HepG2 (cell line): ENCODE measurements around the gene ENC1. TPM values are rescaled to one million over a fixed set of nuclear protein-coding genes. Genes with fewer than 3 reads are reported as not detected.
A peak's percentile ranks its signal among the peaks of the same experiment; 100 is the strongest.

Experiments used
- ATF7-NPFF ChIP-seq: sonication (generic); formaldehyde crosslinking; IDR thresholded peaks from 2 replicates; pipeline ENCODE4 v1.8.1; 2023; ENCODE audit warnings: mild to moderate bottlenecking, low read depth, missing genetic modification reagents, moderate library complexity
- CBFB ChIP-seq: sonication (generic); formaldehyde crosslinking; IDR thresholded peaks from 2 replicates; pipeline ENCODE4 v1.4.0; 2020; ENCODE audit warnings: missing genetic modification reagents
- ETV5 ChIP-seq: IDR thresholded peaks from 2 replicates; pipeline ENCODE4 v1.6.1; 2018; ENCODE audit warnings: missing biosample characterization, missing genetic modification reagents, inconsistent platforms, borderline replicate concordance
- HOXA5 ChIP-seq: sonication (generic); formaldehyde crosslinking; IDR thresholded peaks from 2 replicates; pipeline ENCODE4 v1.4.0; 2020; ENCODE audit warnings: missing genetic modification reagents
- HOXA9 ChIP-seq: sonication (generic); formaldehyde crosslinking; IDR thresholded peaks from 2 replicates; pipeline ENCODE4 v1.8.1; 2022; ENCODE audit warnings: missing genetic modification reagents, mild to moderate bottlenecking, moderate library complexity, borderline replicate concordance
- MATR3 ChIP-seq: sonication (generic); formaldehyde crosslinking; IDR thresholded peaks from 2 replicates; pipeline ENCODE4 v1.4.0; 2020; ENCODE audit warnings: missing genetic modification reagents
- NFIC ChIP-seq: IDR thresholded peaks from 2 replicates; pipeline ENCODE4 v1.6.1; 2012; ENCODE audit warnings: mild to moderate bottlenecking, low read length, inconsistent platforms
- PAF1 ChIP-seq: IDR thresholded peaks from 2 replicates; pipeline ENCODE4 v1.6.1; 2016; ENCODE audit warnings: missing genetic modification reagents, missing compliant biosample characterization
- PREB ChIP-seq: sonication (generic); formaldehyde crosslinking; IDR thresholded peaks from 2 replicates; pipeline ENCODE4 v1.4.0; 2020; ENCODE audit warnings: missing genetic modification reagents
- SOX5 ChIP-seq: IDR thresholded peaks from 2 replicates; pipeline ENCODE4 v1.6.1; 2016; ENCODE audit warnings: borderline replicate concordance
- TSC22D2 ChIP-seq: sonication (generic); formaldehyde crosslinking; IDR thresholded peaks from 2 replicates; pipeline ENCODE4 v1.5.1; 2020; ENCODE audit warnings: missing genetic modification reagents, mild to moderate bottlenecking, borderline replicate concordance
- ZBED4 ChIP-seq: sonication (generic); formaldehyde crosslinking; IDR thresholded peaks from 2 replicates; pipeline ENCODE4 v1.4.0; 2020; ENCODE audit warnings: missing genetic modification reagents, borderline replicate concordance
- ZBTB37 ChIP-seq: sonication (generic); formaldehyde crosslinking; IDR thresholded peaks from 2 replicates; pipeline ENCODE4 v1.4.0; 2020; ENCODE audit warnings: mild to moderate bottlenecking, missing genetic modification reagents
- ZFX ChIP-seq: sonication (generic); formaldehyde crosslinking; IDR thresholded peaks from 2 replicates; pipeline ENCODE4 v1.4.0; 2020; ENCODE audit warnings: mild to moderate bottlenecking, low read depth, missing genetic modification reagents, moderate library complexity
- ZMYM4 ChIP-seq: sonication (generic); formaldehyde crosslinking; IDR thresholded peaks from 2 replicates; pipeline ENCODE4 v1.8.1; 2023; ENCODE audit warnings: mild to moderate bottlenecking, missing genetic modification reagents
- ZNF180 ChIP-seq: sonication (generic); formaldehyde crosslinking; IDR thresholded peaks from 2 replicates; pipeline ENCODE4 v1.4.0; 2020; ENCODE audit warnings: low read depth, missing genetic modification reagents, borderline replicate concordance
- ZNF354B ChIP-seq: sonication (generic); formaldehyde crosslinking; IDR thresholded peaks from 2 replicates; pipeline ENCODE4 v1.8.0; 2022; ENCODE audit warnings: mild to moderate bottlenecking, missing genetic modification reagents
- ZNF639 ChIP-seq: conservative IDR thresholded peaks from 2 replicates; pipeline ENCODE4 v1.6.1; 2018; ENCODE audit warnings: missing genetic modification reagents
- ZNF691 ChIP-seq: sonication (generic); formaldehyde crosslinking; IDR thresholded peaks from 2 replicates; pipeline ENCODE4 v1.4.0; 2020; ENCODE audit warnings: missing genetic modification reagents, low read depth, mild to moderate bottlenecking, borderline replicate concordance
- ZNF781 ChIP-seq: sonication (generic); formaldehyde crosslinking; IDR thresholded peaks from 2 replicates; pipeline ENCODE4 v1.5.1; 2020; ENCODE audit warnings: borderline replicate concordance, mild to moderate bottlenecking, missing genetic modification reagents; ENCODE audit errors: not compliant biosample characterization
- ZNF879 ChIP-seq: sonication (generic); formaldehyde crosslinking; IDR thresholded peaks from 2 replicates; pipeline ENCODE4 v1.8.1; 2023; ENCODE audit warnings: missing genetic modification reagents
- ZSCAN31 ChIP-seq: sonication (generic); formaldehyde crosslinking; IDR thresholded peaks from 2 replicates; pipeline ENCODE4 v1.5.0; 2020; ENCODE audit warnings: low read depth, mild to moderate bottlenecking, missing genetic modification reagents
- polyA plus RNA-seq, 8 experiments: library from polyadenylated mRNA; depleted of rRNA in 3 of 8; stranded (reverse) in 7 of 8; unstranded in 1 of 8; fragments of >200 nt; fragmentation: Illumina TruSeq in 4 of 8; extraction: Trizol in 4 of 8; gene quantifications; 2 replicates each; pipeline versions ENCODE4 v1.2.1 to v1.2.3, GENCODE V29; 2011 to 2016; ENCODE audit warnings: low read depth in 4 of 8, missing spikeins in 1 of 8, mixed read lengths in 1 of 8; ENCODE audit not compliant: insufficient read depth in 1 of 8
- total RNA-seq, 5 experiments: library from RNA; depleted of rRNA; stranded (reverse); fragments of >200 nt; fragmentation: Illumina TruSeq; extraction: Trizol; gene quantifications; 2 replicates each; pipeline ENCODE4 v1.2.3, GENCODE V29; 2016; ENCODE audit warnings: low read depth in 1 of 5

The ENC1 gene
- total and polyA plus RNA-seq, 2 of the 13 experiments (the other 11 are each of a cell fraction or from before 2014, with no cell fraction given): 63.8 to 64.4 TPM

- no peak for TF ChIP-seq ZNF781
- TF ChIP-seq CBFB (CRISPR knock-in tag): no peak
- TF ChIP-seq ATF7-NPFF (CRISPR knock-in tag): peak; percentile 93
- TF ChIP-seq ZNF691: no peak; the same call in 1 of the 2 replicates
- TF ChIP-seq MATR3 (CRISPR knock-in tag): no peak
- TF ChIP-seq TSC22D2 (CRISPR knock-in tag): peak; percentile 94; the same call in 1 of the 2 replicates
- peak; percentile 31; the same call in 1 of the 2 replicates for TF ChIP-seq ZFX
- TF ChIP-seq PAF1 (CRISPR knock-in tag): no peak
- TF ChIP-seq ZNF639: peak; percentile 59; the same call in 1 of the 2 replicates
- no peak for TF ChIP-seq ZNF180 (CRISPR knock-in tag)
- no peak for TF ChIP-seq ZBTB37 (CRISPR knock-in tag)
- TF ChIP-seq SOX5 (CRISPR knock-in tag): peak; percentile 71; the same call in 1 of the 2 replicates
- TF ChIP-seq NFIC: no peak
- peak; percentile 84 for TF ChIP-seq HOXA5
- TF ChIP-seq ETV5 (CRISPR knock-in tag): peak; percentile 88
- 0 out of 2 replicates have a peak, but pooled peaks have one; percentile 55 for TF ChIP-seq ZNF879 (CRISPR knock-in tag)
- TF ChIP-seq ZMYM4 (CRISPR knock-in tag): peak; percentile 98
- no peak for TF ChIP-seq ZNF354B (CRISPR knock-in tag)
- TF ChIP-seq PREB (CRISPR knock-in tag): no peak
- peak; percentile 93 for TF ChIP-seq ZSCAN31
- TF ChIP-seq HOXA9 (CRISPR knock-in tag): peak; percentile 72; the same call in 1 of the 2 replicates
- TF ChIP-seq ZBED4 (CRISPR knock-in tag): no peak
Measured at GRCh38 chr5:74640450-74640953, at the start of gene ENC1 (continued).
